ENCODE measurements around the gene TRIL. TPM values are rescaled to one million over a fixed set of nuclear protein-coding genes. Genes with fewer than 3 reads are reported as not detected.

Gene TRIL
- total and polyA plus RNA-seq, 4 donors: 0.52 to 17.0 (median 1.8) TPM

GRCh38 chr7:28984631-28985030 is 26.5 kb upstream of the TRIL start:
- peaks cover 0 to 54% (median 14%) of the 10 kb centered on the region in 5 donors for H3K4me1 ChIP-seq (ENCODE audit: control insufficient read depth in 5 of 5, insufficient read depth in 5 of 5, low read length in 5 of 5)
- no peaks in the 10 kb centered on the region for H3K27me3 ChIP-seq (ENCODE audit: control insufficient read depth in 3 of 3, insufficient read depth in 3 of 3, low read length in 2 of 3)
- no peak for TF ChIP-seq CTCF (IDR thresholded peaks at IDR 0.05; ENCODE audit: control extremely low read depth, extremely low read depth)
- no peak for ATAC-seq (ENCODE audit: insufficient read depth, low FRiP score)
- H3K4me3 ChIP-seq: no peak overlapping the region
- peak; percentile 48 to 76 (median 62) for DNase-seq
- 54 to 63% methylated on average over 4 of the region's 4 CpGs for WGBS, 2 donors
- no peaks in the 10 kb centered on the region for H3K9me3 ChIP-seq (ENCODE audit: control insufficient read depth in 4 of 4, insufficient read depth in 3 of 4, low read length in 3 of 4)
- no peak overlapping the region for H3K9ac ChIP-seq (ENCODE audit: insufficient read depth in 1 of 2, low read length in 2 of 2)
- H3K27ac ChIP-seq (ENCODE audit: low read depth in 1 of 2, low read length in 1 of 2): peak overlapping the region; percentile 49 to 60
- no peaks in the 10 kb centered on the region for H3K36me3 ChIP-seq (ENCODE audit: control insufficient read depth in 4 of 4, insufficient read depth in 4 of 4, low read length in 4 of 4)

GRCh38 chr7:28984217-28984616 is 26.1 kb upstream of the TRIL start:
- DNase-seq: peak; percentile 44 to 50 (median 44)
- no peak for ATAC-seq (ENCODE audit: insufficient read depth, low FRiP score)
- H3K4me1 ChIP-seq (ENCODE audit: control insufficient read depth in 5 of 5, insufficient read depth in 5 of 5, low read length in 5 of 5): peaks cover 0 to 54% (median 14%) of the 10 kb centered on the region in 5 donors
- no peaks in the 10 kb centered on the region for H3K36me3 ChIP-seq (ENCODE audit: control insufficient read depth in 4 of 4, insufficient read depth in 4 of 4, low read length in 4 of 4)
- no peak overlapping the region for H3K4me3 ChIP-seq
- no peaks in the 10 kb centered on the region for H3K27me3 ChIP-seq (ENCODE audit: control insufficient read depth in 3 of 3, insufficient read depth in 3 of 3, low read length in 2 of 3)
- no peaks in the 10 kb centered on the region for H3K9me3 ChIP-seq (ENCODE audit: control insufficient read depth in 4 of 4, insufficient read depth in 3 of 4, low read length in 3 of 4)
- no peak overlapping the region for H3K9ac ChIP-seq (ENCODE audit: insufficient read depth in 1 of 2, low read length in 2 of 2)
- no peak for TF ChIP-seq CTCF (IDR thresholded peaks at IDR 0.05; ENCODE audit: control extremely low read depth, extremely low read depth)
- no peak overlapping the region for H3K27ac ChIP-seq (ENCODE audit: low read depth in 1 of 2, low read length in 1 of 2)

GRCh38 chr7:28983396-28984190 is 25.5 kb upstream of the TRIL start:
- WGBS, 2 donors: 84 to 89% methylated on average over 4 of the region's 4 CpGs
- Histone ChIP-seq H3K4me1 (ENCODE audit: control insufficient read depth in 5 of 5, insufficient read depth in 5 of 5, low read length in 5 of 5) (peaks cover 0 to 54% (median 14%) of the 10 kb centered on the region in 5 donors), H3K27me3 (ENCODE audit: control insufficient read depth in 3 of 3, insufficient read depth in 3 of 3, low read length in 2 of 3) (no peaks in the 10 kb centered on the region), H3K27ac (ENCODE audit: low read depth in 1 of 2, low read length in 1 of 2) (no peak overlapping the region), H3K36me3 (ENCODE audit: control insufficient read depth in 4 of 4, insufficient read depth in 4 of 4, low read length in 4 of 4) (no peaks in the 10 kb centered on the region), H3K9me3 (ENCODE audit: control insufficient read depth in 4 of 4, insufficient read depth in 3 of 4, low read length in 3 of 4) (no peaks in the 10 kb centered on the region), H3K9ac (ENCODE audit: insufficient read depth in 1 of 2, low read length in 2 of 2) (no peak overlapping the region), H3K4me3 (no peak overlapping the region)
- ATAC-seq (ENCODE audit: insufficient read depth, low FRiP score) (no peak), DNase-seq (no peak)
- TF ChIP-seq CTCF (IDR thresholded peaks at IDR 0.05; ENCODE audit: control extremely low read depth, extremely low read depth): no peak

DNA sequence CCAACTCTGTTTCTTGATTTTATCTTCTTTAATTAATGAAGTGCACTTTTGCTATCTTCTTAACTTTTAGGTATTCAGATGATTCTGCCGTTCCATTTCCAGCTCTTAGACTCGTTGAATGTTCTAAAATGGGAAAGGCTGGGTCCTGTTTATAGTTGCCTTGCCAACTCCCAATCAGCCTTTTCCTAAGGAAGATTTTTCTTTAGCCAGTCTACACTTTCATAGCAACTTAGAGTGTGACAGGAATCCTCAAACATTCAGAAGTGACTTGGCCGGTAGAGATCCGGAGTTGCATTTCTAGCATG is 23.0 kb upstream of the TRIL start:
- WGBS, 2 donors: 46 to 67% methylated on average over 4 of the region's 4 CpGs
- H3K27ac ChIP-seq (ENCODE audit: low read depth in 1 of 2, low read length in 1 of 2): no peak overlapping the region
- H3K9ac ChIP-seq (ENCODE audit: insufficient read depth in 1 of 2, low read length in 2 of 2): no peak overlapping the region
- no peaks in the 10 kb centered on the region for H3K27me3 ChIP-seq (ENCODE audit: control insufficient read depth in 3 of 3, insufficient read depth in 3 of 3, low read length in 2 of 3)
- no peaks in the 10 kb centered on the region for H3K9me3 ChIP-seq (ENCODE audit: control insufficient read depth in 4 of 4, insufficient read depth in 3 of 4, low read length in 3 of 4)
- no peak for ATAC-seq (ENCODE audit: insufficient read depth, low FRiP score)
- no peaks in the 10 kb centered on the region for H3K36me3 ChIP-seq (ENCODE audit: control insufficient read depth in 4 of 4, insufficient read depth in 4 of 4, low read length in 4 of 4)
- H3K4me1 ChIP-seq (ENCODE audit: control insufficient read depth in 5 of 5, insufficient read depth in 5 of 5, low read length in 5 of 5): peaks cover 0 to 37% (median 10%) of the 10 kb centered on the region in 5 donors
- no peak overlapping the region for H3K4me3 ChIP-seq
- no peak for TF ChIP-seq CTCF (IDR thresholded peaks at IDR 0.05; ENCODE audit: control extremely low read depth, extremely low read depth)
- DNase-seq: peak in 2 of 3 donors; percentile 50 to 51

Data from lung (tissue), 12 donors.